HL-60/S4 treated with retinoic acid at 250 ng/mL for 4 days and 3 days (cell line): ENCODE data around the gene PUM1.
"Not testable (repeated sequence)": the region's sequence is repeated elsewhere in the genome, so short reads cannot be mapped to it uniquely, and the experiment has no call there.

Experiments used
- in situ Hi-C: fragments of 300-500 bp; cut with MboI; formaldehyde crosslinking; loops from 2 replicates; pipeline ENCODE4 v1.7.0; 2022; ENCODE audit warnings: low sequenced_read_pairs

Gene PUM1

GRCh38 chr1:31000301-31000700, 65.2 kb downstream of the PUM1 start:
- in situ Hi-C loops: no loop called here

GRCh38 chr1:30998887-30999286, 66.6 kb downstream of the PUM1 start:
- in situ Hi-C loops: no loop called here

- in situ Hi-C loops: no loop called here
Measured at GRCh38 chr1:30998171-30998570, 67.3 kb downstream of the PUM1 start.

GRCh38 chr1:30997463-30998057, 68.0 kb downstream of the PUM1 start:
- in situ Hi-C loops: no loop called here

- in situ Hi-C loops: no loop called here
Measured at GRCh38 chr1:30995990-30996612, 69.4 kb downstream of the PUM1 start.

GRCh38 chr1:30991862-30992606, 73.5 kb downstream of the PUM1 start:
- in situ Hi-C loops: no loop called here

- in situ Hi-C loops: no loop called here
Measured at GRCh38 chr1:30990591-30990990, 74.9 kb downstream of the PUM1 start.

- in situ Hi-C loops: no loop called here
Measured at GRCh38 chr1:30988045-30988444, 77.5 kb downstream of the PUM1 start.

GRCh38 chr1:30986755-30987154, 78.8 kb downstream of the PUM1 start:
- in situ Hi-C loops: no loop called here

- in situ Hi-C loops: no loop called here
Measured at GRCh38 chr1:30984991-30985503, 80.5 kb downstream of the PUM1 start.

GRCh38 chr1:30984165-30984889, 81.2 kb downstream of the PUM1 start:
- in situ Hi-C loops: no loop called here

- in situ Hi-C loops: no loop called here
Measured at GRCh38 chr1:30982937-30983336, 82.6 kb downstream of the PUM1 start.

- in situ Hi-C loops: no loop called here
Measured at GRCh38 chr1:30982431-30982830, 83.1 kb downstream of the PUM1 start.

- in situ Hi-C loops: no loop called here
Measured at GRCh38 chr1:30981172-30981571, 84.3 kb downstream of the PUM1 start.

- in situ Hi-C loops: no loop called here
Measured at GRCh38 chr1:30977511-30977910, 88.0 kb downstream of the PUM1 start.

- in situ Hi-C loops: no loop called here
Measured at GRCh38 chr1:30977105-30977504, 88.4 kb downstream of the PUM1 start.

- in situ Hi-C loops: no loop called here
Measured at GRCh38 chr1:30976143-30976542, 89.4 kb downstream of the PUM1 start.

- in situ Hi-C loops: no loop called here
Measured at GRCh38 chr1:30975217-30975616, 90.3 kb downstream of the PUM1 start.

- in situ Hi-C loops: no loop called here
Measured at GRCh38 chr1:30974536-30974935, 91.0 kb downstream of the PUM1 start.

GRCh38 chr1:30972349-30972748, 93.2 kb downstream of the PUM1 start:
- in situ Hi-C loops: not testable (repeated sequence)

GRCh38 chr1:30971496-30971895, 94.0 kb downstream of the PUM1 start:
- in situ Hi-C loops: no loop called here
